MV-4-11 (cell line): ENCODE results near the gene NHLRC3.
A peak's percentile ranks its signal among the peaks of the same experiment; 100 is the strongest.
"Not testable (repeated sequence)": the region's sequence is repeated elsewhere in the genome, so short reads cannot be mapped to it uniquely, and the experiment has no call there.

Experiments used
- DNase-seq: peaks from one replicate; lab custom pipeline; 2025; lab: John Stamatoyannopoulos, UW

Gene NHLRC3

GRCh38 chr13:39047560-39047959 is 9.3 kb downstream of the NHLRC3 start:
- no peak for DNase-seq

GRCh38 chr13:39048806-39049205 is 10.6 kb downstream of the NHLRC3 start:
- no peak for DNase-seq

- DNase-seq: no peak
Observed at GRCh38 chr13:39049274-39049673, 11.0 kb downstream of the NHLRC3 start.

- DNase-seq: peak; percentile 19
Observed at GRCh38 chr13:39051157-39051556, 12.9 kb downstream of the NHLRC3 start.

GRCh38 chr13:39052944-39053343 is 14.7 kb downstream of the NHLRC3 start:
- DNase-seq: no peak

- no peak for DNase-seq
Observed at GRCh38 chr13:39054112-39054511, 15.9 kb downstream of the NHLRC3 start.

GRCh38 chr13:39056018-39056417 is 17.8 kb downstream of the NHLRC3 start:
- no peak for DNase-seq

- no peak for DNase-seq
Observed at GRCh38 chr13:39058040-39058439, 19.8 kb downstream of the NHLRC3 start.

- DNase-seq: no peak
Observed at GRCh38 chr13:39062004-39062403, 23.7 kb downstream of the NHLRC3 start.

- no peak for DNase-seq
Observed at GRCh38 chr13:39072842-39073241, 34.6 kb downstream of the NHLRC3 start.

GRCh38 chr13:39073983-39074382 is 35.7 kb downstream of the NHLRC3 start:
- DNase-seq: no peak

- DNase-seq: not testable (repeated sequence)
Observed at GRCh38 chr13:39086251-39086945, 48.1 kb downstream of the NHLRC3 start.

GRCh38 chr13:39091586-39091985 is 53.3 kb downstream of the NHLRC3 start:
- no peak for DNase-seq

GRCh38 chr13:39095500-39095899 is 57.2 kb downstream of the NHLRC3 start:
- DNase-seq: no peak

- DNase-seq: no peak
Observed at GRCh38 chr13:39099231-39099630, 61.0 kb downstream of the NHLRC3 start.
